Measurements from ENCODE around the gene MMP24OS. TPM values are rescaled to one million over a fixed set of nuclear protein-coding genes. Genes with fewer than 3 reads are reported as not detected.

Gene MMP24OS
- total RNA-seq, 1 experiment from 2014 or later = 59.6 TPM

- Histone ChIP-seq H3K79me2 (ENCODE audit: insufficient read depth, low read length) (no peaks in the 10 kb centered on the region), H3K27ac (ENCODE audit: low read depth, low read length) (no peak overlapping the region), H3K9me2 (ENCODE audit: insufficient read depth) (no peaks in the 10 kb centered on the region), H3K9me3 (ENCODE audit: control insufficient read depth in 1 of 2, insufficient read depth in 1 of 2, low read depth in 1 of 2, low read length in 2 of 2) (no peaks in the 10 kb centered on the region), H2AFZ (ENCODE audit: low read depth, low read length, poor library complexity, severe bottlenecking) (no peak overlapping the region), H4K20me1 (ENCODE audit: insufficient read depth) (no peaks in the 10 kb centered on the region), H3K4me1 (ENCODE audit: control insufficient read depth in 1 of 2, insufficient read depth in 2 of 2, low read length in 2 of 2) (no peaks in the 10 kb centered on the region), H3K4me3 (replicated peaks in 1 of 2; ENCODE audit: low read depth in 1 of 2, low read length in 2 of 2) (no peak overlapping the region), H3K27me3 (ENCODE audit: insufficient read depth, low read length) (no peaks in the 10 kb centered on the region), H3K4me2 (ENCODE audit: low read length) (no peak overlapping the region), H3K9ac (ENCODE audit: low read length) (no peak overlapping the region), H3K36me3 (ENCODE audit: control insufficient read depth in 1 of 2, insufficient read depth in 2 of 2, low read length in 2 of 2) (no peaks in the 10 kb centered on the region)
- ATAC-seq (no peak), DNase-seq (ENCODE audit: low read depth, low spot score) (no peak)
- TF ChIP-seq CEBPB (IDR thresholded peaks at IDR 0.05; ENCODE audit: low read depth) = no peak
- no peak for TF ChIP-seq ELF1 (IDR thresholded peaks at IDR 0.05; ENCODE audit: borderline replicate concordance, low read depth)
- no peak for TF ChIP-seq EZH2phosphoT487 (IDR thresholded peaks at IDR 0.05; ENCODE audit: borderline replicate concordance)
- TF ChIP-seq POLR2A (IDR thresholded peaks at IDR 0.05; ENCODE audit: borderline replicate concordance, extremely low read depth, insufficient read depth, insufficient read length) = no peak
- no peak for TF ChIP-seq EGR1 (IDR thresholded peaks at IDR 0.05; ENCODE audit: low read depth)
- intact Hi-C loops (cut with micrococcal nuclease) = no loop called here
- BruUV-seq (replicated peaks) = no TSS peak
- ChIA-PET RAD21 (ENCODE audit: low non-redundant PET in 1 of 2, low total read pairs in 2 of 2, uncharacterized antibody in 2 of 2, unreplicated experiment in 2 of 2) (no interaction called here), CTCF (no interaction called here), POLR2A (no interaction called here)
Measured at GRCh38 chr20:35237486-35237885, 40.4 kb downstream of the MMP24OS start.

DNA sequence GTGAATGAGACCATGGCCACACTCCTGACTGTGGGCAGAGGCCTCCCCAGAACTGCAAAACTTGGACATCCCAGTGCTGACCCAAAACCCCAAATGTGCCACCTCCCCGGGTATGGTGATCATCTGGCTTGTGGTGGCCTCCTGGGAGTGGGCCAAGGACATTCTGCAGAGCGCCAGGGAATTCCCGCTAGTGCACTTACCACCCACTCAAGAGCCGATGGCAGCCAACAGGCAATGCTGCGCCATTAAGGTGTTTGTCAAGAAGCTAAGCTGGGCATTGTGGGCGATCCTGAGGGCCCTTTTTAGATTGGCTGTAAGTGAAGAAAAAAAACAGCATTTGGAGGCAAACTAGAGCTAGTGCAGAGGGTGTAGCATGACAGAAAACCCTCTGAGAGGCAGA lies 42.0 kb downstream of the MMP24OS start:
- Histone ChIP-seq H3K79me2 (ENCODE audit: insufficient read depth, low read length) (no peaks in the 10 kb centered on the region), H4K20me1 (ENCODE audit: insufficient read depth) (no peaks in the 10 kb centered on the region), H3K4me1 (ENCODE audit: control insufficient read depth in 1 of 2, insufficient read depth in 2 of 2, low read length in 2 of 2) (no peaks in the 10 kb centered on the region), H3K4me3 (replicated peaks in 1 of 2; ENCODE audit: low read depth in 1 of 2, low read length in 2 of 2) (no peak overlapping the region), H3K4me2 (ENCODE audit: low read length) (no peak overlapping the region), H3K9me3 (ENCODE audit: control insufficient read depth in 1 of 2, insufficient read depth in 1 of 2, low read depth in 1 of 2, low read length in 2 of 2) (no peaks in the 10 kb centered on the region), H2AFZ (ENCODE audit: low read depth, low read length, poor library complexity, severe bottlenecking) (no peak overlapping the region), H3K27me3 (ENCODE audit: insufficient read depth, low read length) (no peaks in the 10 kb centered on the region), H3K9ac (ENCODE audit: low read length) (no peak overlapping the region), H3K9me2 (ENCODE audit: insufficient read depth) (no peaks in the 10 kb centered on the region), H3K36me3 (ENCODE audit: control insufficient read depth in 1 of 2, insufficient read depth in 2 of 2, low read length in 2 of 2) (no peaks in the 10 kb centered on the region), H3K27ac (ENCODE audit: low read depth, low read length) (no peak overlapping the region)
- CTCF ChIA-PET = no interaction called here
- intact Hi-C loops (cut with micrococcal nuclease) = no loop called here
- RAD21 ChIA-PET (ENCODE audit: low non-redundant PET in 1 of 2, low total read pairs in 2 of 2, uncharacterized antibody in 2 of 2, unreplicated experiment in 2 of 2) = no interaction called here
- DNase-seq (ENCODE audit: low read depth, low spot score) (no peak), ATAC-seq (no peak)
- no TSS peak for BruUV-seq (replicated peaks)
- POLR2A ChIA-PET = no interaction called here
- TF ChIP-seq YY1 (IDR thresholded peaks at IDR 0.05; ENCODE audit: extremely low read depth, insufficient replicate concordance, low read depth, low read length) = no peak
- TF ChIP-seq, protein P1, sequence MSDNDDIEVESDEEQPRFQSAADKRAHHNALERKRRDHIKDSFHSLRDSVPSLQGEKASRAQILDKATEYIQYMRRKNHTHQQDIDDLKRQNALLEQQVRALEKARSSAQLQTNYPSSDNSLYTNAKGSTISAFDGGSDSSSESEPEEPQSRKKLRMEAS (IDR thresholded peaks at IDR 0.05) = no peak
- no peak for TF ChIP-seq REST (IDR thresholded peaks at IDR 0.05; ENCODE audit: low read depth)
- TF ChIP-seq, protein P2, sequence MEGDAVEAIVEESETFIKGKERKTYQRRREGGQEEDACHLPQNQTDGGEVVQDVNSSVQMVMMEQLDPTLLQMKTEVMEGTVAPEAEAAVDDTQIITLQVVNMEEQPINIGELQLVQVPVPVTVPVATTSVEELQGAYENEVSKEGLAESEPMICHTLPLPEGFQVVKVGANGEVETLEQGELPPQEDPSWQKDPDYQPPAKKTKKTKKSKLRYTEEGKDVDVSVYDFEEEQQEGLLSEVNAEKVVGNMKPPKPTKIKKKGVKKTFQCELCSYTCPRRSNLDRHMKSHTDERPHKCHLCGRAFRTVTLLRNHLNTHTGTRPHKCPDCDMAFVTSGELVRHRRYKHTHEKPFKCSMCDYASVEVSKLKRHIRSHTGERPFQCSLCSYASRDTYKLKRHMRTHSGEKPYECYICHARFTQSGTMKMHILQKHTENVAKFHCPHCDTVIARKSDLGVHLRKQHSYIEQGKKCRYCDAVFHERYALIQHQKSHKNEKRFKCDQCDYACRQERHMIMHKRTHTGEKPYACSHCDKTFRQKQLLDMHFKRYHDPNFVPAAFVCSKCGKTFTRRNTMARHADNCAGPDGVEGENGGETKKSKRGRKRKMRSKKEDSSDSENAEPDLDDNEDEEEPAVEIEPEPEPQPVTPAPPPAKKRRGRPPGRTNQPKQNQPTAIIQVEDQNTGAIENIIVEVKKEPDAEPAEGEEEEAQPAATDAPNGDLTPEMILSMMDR (IDR thresholded peaks at IDR 0.05 in 2 of 3, conservative IDR thresholded peaks at IDR 0.05 in 1 of 3; ENCODE audit: borderline replicate concordance in 1 of 3, insufficient read depth in 1 of 3, low read depth in 2 of 3, low read length in 2 of 3) = no peak
- no peak for TF ChIP-seq FOSL1 (IDR thresholded peaks at IDR 0.05; ENCODE audit: low read depth)
- TF ChIP-seq EZH2 (IDR thresholded peaks at IDR 0.05) = no peak
- TF ChIP-seq CBX3 (IDR thresholded peaks at IDR 0.05; ENCODE audit: low read depth) = no peak
- TF ChIP-seq RAD21 (IDR thresholded peaks at IDR 0.05; ENCODE audit: low read depth) = no peak
- no peak for TF ChIP-seq SIN3A (IDR thresholded peaks at IDR 0.05; ENCODE audit: low read depth)
- TF ChIP-seq, protein P3, sequence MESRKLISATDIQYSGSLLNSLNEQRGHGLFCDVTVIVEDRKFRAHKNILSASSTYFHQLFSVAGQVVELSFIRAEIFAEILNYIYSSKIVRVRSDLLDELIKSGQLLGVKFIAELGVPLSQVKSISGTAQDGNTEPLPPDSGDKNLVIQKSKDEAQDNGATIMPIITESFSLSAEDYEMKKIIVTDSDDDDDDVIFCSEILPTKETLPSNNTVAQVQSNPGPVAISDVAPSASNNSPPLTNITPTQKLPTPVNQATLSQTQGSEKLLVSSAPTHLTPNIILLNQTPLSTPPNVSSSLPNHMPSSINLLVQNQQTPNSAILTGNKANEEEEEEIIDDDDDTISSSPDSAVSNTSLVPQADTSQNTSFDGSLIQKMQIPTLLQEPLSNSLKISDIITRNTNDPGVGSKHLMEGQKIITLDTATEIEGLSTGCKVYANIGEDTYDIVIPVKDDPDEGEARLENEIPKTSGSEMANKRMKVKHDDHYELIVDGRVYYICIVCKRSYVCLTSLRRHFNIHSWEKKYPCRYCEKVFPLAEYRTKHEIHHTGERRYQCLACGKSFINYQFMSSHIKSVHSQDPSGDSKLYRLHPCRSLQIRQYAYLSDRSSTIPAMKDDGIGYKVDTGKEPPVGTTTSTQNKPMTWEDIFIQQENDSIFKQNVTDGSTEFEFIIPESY (IDR thresholded peaks at IDR 0.05; ENCODE audit: extremely low read depth, insufficient replicate concordance, low read length) = no peak

Measured in HCT116 (cell line).